Measurements from ENCODE around the gene MRM2. TPM values are rescaled to one million over a fixed set of nuclear protein-coding genes. Genes with fewer than 3 reads are reported as not detected.

The MRM2 gene
- total and polyA plus RNA-seq, 8 donors: 9.9 to 22.3 (median 17.9) TPM

GRCh38 chr7:2259480-2259879 is 17.5 kb upstream of the MRM2 start:
- no peak for DNase-seq
- Histone ChIP-seq H3K9me3 (no peaks in the 10 kb centered on the region), H3K4me3 (no peak overlapping the region), H3K4me1 (no peaks in the 10 kb centered on the region), H3K27me3 (no peaks in the 10 kb centered on the region), H3K27ac (no peak overlapping the region), H3K36me3 (peaks cover 21 to 74% (median 67%) of the 10 kb centered on the region in 4 donors)
- intact Hi-C loops (cut with DNase I; ENCODE audit: low total_unique reads): no loop called here
- no peak for TF ChIP-seq POLR2A (IDR thresholded peaks at IDR 0.05)
- TF ChIP-seq EP300 (IDR thresholded peaks at IDR 0.05): no peak
- TF ChIP-seq POLR2AphosphoS5 (IDR thresholded peaks at IDR 0.05): no peak
- TF ChIP-seq, protein P1, sequence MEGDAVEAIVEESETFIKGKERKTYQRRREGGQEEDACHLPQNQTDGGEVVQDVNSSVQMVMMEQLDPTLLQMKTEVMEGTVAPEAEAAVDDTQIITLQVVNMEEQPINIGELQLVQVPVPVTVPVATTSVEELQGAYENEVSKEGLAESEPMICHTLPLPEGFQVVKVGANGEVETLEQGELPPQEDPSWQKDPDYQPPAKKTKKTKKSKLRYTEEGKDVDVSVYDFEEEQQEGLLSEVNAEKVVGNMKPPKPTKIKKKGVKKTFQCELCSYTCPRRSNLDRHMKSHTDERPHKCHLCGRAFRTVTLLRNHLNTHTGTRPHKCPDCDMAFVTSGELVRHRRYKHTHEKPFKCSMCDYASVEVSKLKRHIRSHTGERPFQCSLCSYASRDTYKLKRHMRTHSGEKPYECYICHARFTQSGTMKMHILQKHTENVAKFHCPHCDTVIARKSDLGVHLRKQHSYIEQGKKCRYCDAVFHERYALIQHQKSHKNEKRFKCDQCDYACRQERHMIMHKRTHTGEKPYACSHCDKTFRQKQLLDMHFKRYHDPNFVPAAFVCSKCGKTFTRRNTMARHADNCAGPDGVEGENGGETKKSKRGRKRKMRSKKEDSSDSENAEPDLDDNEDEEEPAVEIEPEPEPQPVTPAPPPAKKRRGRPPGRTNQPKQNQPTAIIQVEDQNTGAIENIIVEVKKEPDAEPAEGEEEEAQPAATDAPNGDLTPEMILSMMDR (IDR thresholded peaks at IDR 0.05): no peak
- WGBS, 5 donors: 70 to 97% (median 86%) methylated on average over 6 to 9 of the region's 9 CpGs

GRCh38 chr7:2258661-2259365 is 16.8 kb upstream of the MRM2 start:
- Histone ChIP-seq H3K36me3 (peaks cover 22 to 74% (median 67%) of the 10 kb centered on the region in 4 donors), H3K27ac (no peak overlapping the region), H3K4me3 (no peak overlapping the region), H3K27me3 (no peaks in the 10 kb centered on the region), H3K9me3 (no peaks in the 10 kb centered on the region), H3K4me1 (no peaks in the 10 kb centered on the region)
- WGBS, 5 donors: 92 to 98% (median 94%) methylated on average over 4 to 34 of the region's 34 CpGs
- DNase-seq: no peak
- TF ChIP-seq POLR2AphosphoS5 (IDR thresholded peaks at IDR 0.05) (no peak), EP300 (IDR thresholded peaks at IDR 0.05) (no peak), POLR2A (IDR thresholded peaks at IDR 0.05) (no peak)
- TF ChIP-seq, protein P1 (IDR thresholded peaks at IDR 0.05): no peak
- intact Hi-C loops (cut with DNase I; ENCODE audit: low total_unique reads): no loop called here

DNA sequence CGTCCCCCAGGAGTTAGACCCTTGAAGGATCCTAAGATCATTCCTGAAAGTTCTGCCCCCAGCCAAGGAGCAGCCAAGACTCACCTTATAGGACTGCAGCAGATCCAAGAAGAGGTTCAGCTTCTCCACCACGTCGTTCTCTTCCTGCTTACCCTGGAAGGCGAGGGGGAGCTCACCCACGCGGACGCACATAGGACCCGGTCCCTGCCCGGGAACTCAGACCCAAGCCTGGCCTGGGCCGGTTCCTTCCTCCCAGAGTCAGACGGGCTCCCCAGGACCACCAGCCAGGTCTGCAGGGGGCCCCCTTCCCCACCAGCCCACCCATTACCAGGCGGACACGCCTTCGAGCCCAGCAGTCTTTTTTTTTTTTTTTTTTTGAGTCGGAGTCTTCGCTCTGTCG is 15.6 kb upstream of the MRM2 start:
- WGBS, 5 donors: 91 to 95% (median 95%) methylated on average over 14 to 17 of the region's 17 CpGs
- no peak for TF ChIP-seq POLR2AphosphoS5 (IDR thresholded peaks at IDR 0.05)
- TF ChIP-seq POLR2A (IDR thresholded peaks at IDR 0.05): no peak
- TF ChIP-seq EP300 (IDR thresholded peaks at IDR 0.05): no peak
- TF ChIP-seq, protein P1 (IDR thresholded peaks at IDR 0.05): no peak
- Histone ChIP-seq H3K4me1 (no peaks in the 10 kb centered on the region), H3K36me3 (peaks cover 21 to 65% (median 64%) of the 10 kb centered on the region in 4 donors), H3K9me3 (no peaks in the 10 kb centered on the region), H3K27ac (no peak overlapping the region), H3K4me3 (no peak overlapping the region), H3K27me3 (no peaks in the 10 kb centered on the region)
- intact Hi-C loops (cut with DNase I; ENCODE audit: low total_unique reads): no loop called here
- no peak for DNase-seq

- H3K9me3 ChIP-seq: no peaks in the 10 kb centered on the region
- H3K4me1 ChIP-seq: no peaks in the 10 kb centered on the region
- WGBS, 5 donors: 95 to 98% (median 95%) methylated on average over 15 to 38 of the region's 38 CpGs
- intact Hi-C loops (cut with DNase I; ENCODE audit: low total_unique reads): no loop called here
- DNase-seq: no peak
- TF ChIP-seq, protein P1 (IDR thresholded peaks at IDR 0.05): no peak
- TF ChIP-seq POLR2AphosphoS5 (IDR thresholded peaks at IDR 0.05) (no peak), EP300 (IDR thresholded peaks at IDR 0.05) (no peak), POLR2A (IDR thresholded peaks at IDR 0.05) (no peak)
- H3K36me3 ChIP-seq: peaks cover 21 to 61% (median 59%) of the 10 kb centered on the region in 4 donors
- H3K27ac ChIP-seq: no peak overlapping the region
- no peak overlapping the region for H3K4me3 ChIP-seq
- H3K27me3 ChIP-seq: no peaks in the 10 kb centered on the region
These were observed 15.1 kb upstream of the MRM2 start for GRCh38 chr7:2257046-2257551.

All from stomach (tissue), 9 donors.